ENCODE measurements around the gene ELF1. TPM values are rescaled to one million over a fixed set of nuclear protein-coding genes. Genes with fewer than 3 reads are reported as not detected.

ELF1 gene
- total and polyA plus RNA-seq, 10 of the 15 experiments (the other 5 are each of a cell fraction or from before 2014, with no cell fraction given), result 43.3 to 97.6 (median 55.7) TPM

DNA sequence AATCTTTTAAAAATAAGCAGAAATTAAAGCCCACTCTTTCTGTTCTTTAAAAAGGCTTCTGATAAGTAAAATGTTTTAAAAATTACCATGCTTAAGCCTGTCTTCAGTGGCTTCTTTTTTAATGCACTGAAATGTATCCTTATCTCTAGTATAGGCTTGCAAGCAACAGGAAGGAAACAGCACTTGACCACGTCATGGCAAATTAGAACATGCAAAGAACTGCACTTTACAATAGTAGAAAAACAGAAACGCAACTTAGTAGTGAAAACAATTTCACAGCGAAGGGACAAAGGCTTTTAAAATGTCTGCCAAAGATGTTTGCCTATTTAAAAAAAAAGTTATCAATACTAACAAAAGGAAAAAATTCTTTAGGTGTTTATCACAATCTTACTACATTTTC lies 36.3 kb downstream of the ELF1 start (continued):
- TF ChIP-seq, protein P1, sequence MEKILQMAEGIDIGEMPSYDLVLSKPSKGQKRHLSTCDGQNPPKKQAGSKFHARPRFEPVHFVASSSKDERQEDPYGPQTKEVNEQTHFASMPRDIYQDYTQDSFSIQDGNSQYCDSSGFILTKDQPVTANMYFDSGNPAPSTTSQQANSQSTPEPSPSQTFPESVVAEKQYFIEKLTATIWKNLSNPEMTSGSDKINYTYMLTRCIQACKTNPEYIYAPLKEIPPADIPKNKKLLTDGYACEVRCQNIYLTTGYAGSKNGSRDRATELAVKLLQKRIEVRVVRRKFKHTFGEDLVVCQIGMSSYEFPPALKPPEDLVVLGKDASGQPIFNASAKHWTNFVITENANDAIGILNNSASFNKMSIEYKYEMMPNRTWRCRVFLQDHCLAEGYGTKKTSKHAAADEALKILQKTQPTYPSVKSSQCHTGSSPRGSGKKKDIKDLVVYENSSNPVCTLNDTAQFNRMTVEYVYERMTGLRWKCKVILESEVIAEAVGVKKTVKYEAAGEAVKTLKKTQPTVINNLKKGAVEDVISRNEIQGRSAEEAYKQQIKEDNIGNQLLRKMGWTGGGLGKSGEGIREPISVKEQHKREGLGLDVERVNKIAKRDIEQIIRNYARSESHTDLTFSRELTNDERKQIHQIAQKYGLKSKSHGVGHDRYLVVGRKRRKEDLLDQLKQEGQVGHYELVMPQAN (conservative IDR thresholded peaks at IDR 0.05), result no peak
- TF ChIP-seq ZSCAN29 (IDR thresholded peaks at IDR 0.05), result no peak
- peak in 1 of 2 experiments; percentile 79; a peak in 2 of 4 replicates for TF ChIP-seq ETV6 (conservative IDR thresholded peaks at IDR 0.05 in 1 of 2, IDR thresholded peaks at IDR 0.05 in 1 of 2; ENCODE audit: borderline replicate concordance in 1 of 2, low read depth in 1 of 2)
- TF ChIP-seq POU2F2 (IDR thresholded peaks at IDR 0.05; ENCODE audit: borderline replicate concordance, low read depth, low read length), result peak; percentile 63; the same call in 1 of the 3 replicates
- 0 out of 2 replicates have a peak, but pooled peaks have one; percentile 18 for TF ChIP-seq NFYB (IDR thresholded peaks at IDR 0.05; ENCODE audit: insufficient read depth, low read depth, low read length)
- no peak for TF ChIP-seq DPF2 (IDR thresholded peaks at IDR 0.05)
- TF ChIP-seq NFIC (IDR thresholded peaks at IDR 0.05; ENCODE audit: low read depth, low read length), result peak; percentile 74

DNA sequence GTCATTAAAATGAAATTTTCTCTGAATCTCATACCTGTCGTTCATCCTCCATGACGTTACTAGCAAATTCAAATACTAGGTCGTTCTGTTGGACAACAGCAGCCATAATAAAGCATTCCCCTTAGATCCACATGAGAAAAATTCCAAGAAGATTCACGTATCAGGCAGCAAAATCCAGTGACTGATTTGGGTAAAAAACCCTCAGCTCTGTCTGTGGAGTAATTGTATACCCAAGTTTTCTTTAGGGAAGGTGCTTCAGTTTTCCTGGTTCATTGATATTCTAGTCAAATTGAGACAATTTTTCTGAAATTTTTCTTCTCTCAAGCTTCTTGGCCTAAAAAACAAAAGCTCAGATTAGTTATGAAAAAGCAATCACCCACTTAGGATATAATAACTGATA lies 37.2 kb downstream of the ELF1 start:
- no peak for ATAC-seq
- Histone ChIP-seq H3K4me3 (peak overlapping the region; percentile 68), H3K4me1 (ENCODE audit: control insufficient read depth, insufficient read depth, low read length) (peaks cover 12% of the 10 kb centered on the region), H3K79me2 (ENCODE audit: control insufficient read depth, insufficient read depth, low read length) (peaks cover 99% of the 10 kb centered on the region), H4K20me1 (ENCODE audit: control insufficient read depth, insufficient read depth) (no peaks in the 10 kb centered on the region), H3K27me3 (replicated peaks in 1 of 2; ENCODE audit: control insufficient read depth in 2 of 2, insufficient read depth in 2 of 2, low read length in 1 of 2) (no peaks in the 10 kb centered on the region), H3K4me2 (ENCODE audit: control insufficient read depth, insufficient read depth) (peak overlapping the region; percentile 93), H2AFZ (ENCODE audit: control insufficient read depth, low read depth, low read length) (no peak overlapping the region), H3K27ac (ENCODE audit: control insufficient read depth, insufficient read depth) (peak overlapping the region; percentile 82), H3K36me3 (ENCODE audit: control insufficient read depth in 2 of 2, insufficient read depth in 2 of 2, low read length in 1 of 2) (peaks cover 0 to 6% of the 10 kb centered on the region in 2 experiments; a peak in 2 of 4 replicates), H3K9ac (ENCODE audit: control insufficient read depth, insufficient read depth, low read length) (peak overlapping the region; percentile 74), H3K9me3 (replicated peaks; ENCODE audit: control insufficient read depth, insufficient read depth, low read length) (no peaks in the 10 kb centered on the region)
- ChIA-PET SMC1A (ENCODE audit: uncharacterized antibody, unreplicated experiment) (interaction anchor here (0.7 to 6.8 kb wide), 16 partner anchors 9 to 81 kb away, joined by 3 to 42 read pairs (median 6); partner anchors contain the start of gene ELF1), POLR2A (interaction anchor here (0.7 to 4.4 kb wide), 9 partner anchors 9 to 79 kb away, joined by 3 to 45 read pairs (median 4); partner anchors contain the start of genes ELF1 and WBP4), RAD21 (ENCODE audit: unreplicated experiment) (interaction anchor here (0.7 to 4.1 kb wide), 17 partner anchors 8 to 79 kb away, joined by 3 to 22 read pairs (median 5); partner anchors contain the start of genes ELF1 and WBP4), CTCF (interaction anchor here (0.8 to 2.1 kb wide), 9 partner anchors 9 to 82 kb away, joined by 3 to 8 read pairs (median 3); no protein-coding TSS in a partner anchor)
- TF ChIP-seq MTA3 (IDR thresholded peaks at IDR 0.05; ENCODE audit: borderline replicate concordance, low read length), result 0 out of 2 replicates have a peak, but pooled peaks have one; percentile 9
- TF ChIP-seq EED (IDR thresholded peaks at IDR 0.05; ENCODE audit: low read depth), result no peak
- WGBS (ENCODE audit: insufficient coverage, insufficient replicate concordance, low lambda C conversion rate, missing lambda C conversion rate), result 8% methylated on average over 4 of the region's 4 CpGs
- DNase-seq (ENCODE audit: low read depth, low spot score), result no peak
- intact Hi-C loops (cut with micrococcal nuclease; ENCODE audit: unreplicated experiment), result loop anchor here (2.0 to 10.0 kb wide), 2 partner anchors 23 to 1293 kb away; partner anchors contain the start of gene AKAP11
- no peak for FAIRE-seq
- BruUV-seq (replicated peaks), result no TSS peak
- in situ Hi-C loops (cut with MboI), result no loop called here
